GM23338 (cell line): ENCODE measurements around the gene SLCO3A1. TPM values are rescaled to one million over a fixed set of nuclear protein-coding genes. Genes with fewer than 3 reads are reported as not detected.

Experiments used
- ATAC-seq: fragments of 200-7000 bp; cut with Tn5 transposase; 3 replicates; pipeline ENCODE4 v1.9.1; 2020
- DNase-seq: peaks from one replicate; pipeline ENCODE4 v3.0.0-alpha.2; 2015; ENCODE audit warnings: low spot score
- H2AFZ ChIP-seq: fragments of 200-600 bp; sonication (generic); 2 replicates; pipeline ENCODE4 v1.8.0; 2016; ENCODE audit warnings: antibody characterized with exemption, mild to moderate bottlenecking, moderate library complexity
- H3F3A ChIP-seq: fragments of 200-600 bp; sonication (generic); replicated peaks from 2 replicates; pipeline ENCODE4 v1.8.0; 2017; ENCODE audit warnings: antibody characterized with exemption, mixed run types, low read depth
- H3K27ac ChIP-seq: fragments of 200-600 bp; sonication (generic); 2 replicates; pipeline ENCODE4 v1.6.1; 2016; ENCODE audit warnings: low read depth
- H3K27me3 ChIP-seq: fragments of 200-600 bp; sonication (generic); 2 replicates; pipeline ENCODE4 v1.8.0; 2016; ENCODE audit warnings: mild to moderate bottlenecking, mixed run types, moderate library complexity; ENCODE audit not compliant: insufficient read depth
- H3K36me3 ChIP-seq: fragments of 200-600 bp; sonication (generic); 2 replicates; pipeline ENCODE4 v1.8.0; 2016; ENCODE audit warnings: mild to moderate bottlenecking; ENCODE audit not compliant: insufficient read depth
- H3K4me1 ChIP-seq: fragments of 200-600 bp; sonication (generic); 2 replicates; pipeline ENCODE4 v1.8.0; 2016; ENCODE audit warnings: mild to moderate bottlenecking, moderate library complexity; ENCODE audit not compliant: insufficient read depth
- H3K4me2 ChIP-seq: fragments of 200-600 bp; sonication (generic); 2 replicates; pipeline ENCODE4 v1.7.1; 2017; ENCODE audit warnings: mixed run types
- H3K4me3 ChIP-seq: fragments of 200-600 bp; sonication (generic); 2 replicates; pipeline ENCODE4 v1.6.1; 2016; ENCODE audit warnings: mixed run types
- H3K79me2 ChIP-seq: fragments of 200-600 bp; sonication (generic); replicated peaks from 2 replicates; pipeline ENCODE4 v1.8.0; 2017; ENCODE audit warnings: mild to moderate bottlenecking; ENCODE audit not compliant: insufficient read depth
- H3K9me2 ChIP-seq: fragments of 200-600 bp; sonication (generic); 2 replicates; pipeline ENCODE4 v1.8.0; 2017; ENCODE audit not compliant: insufficient read depth
- H4K20me1 ChIP-seq: fragments of 200-600 bp; sonication (generic); replicated peaks from 2 replicates; pipeline ENCODE4 v1.8.0; 2017; ENCODE audit warnings: mild to moderate bottlenecking; ENCODE audit not compliant: insufficient read depth
- H3K27ac Mint-ChIP-seq: 2 replicates; pipeline ENCODE4 v1.8.0; 2020; ENCODE audit warnings: inconsistent platforms, mild to moderate bottlenecking, moderate library complexity, mixed read lengths
- H3K27me3 Mint-ChIP-seq: 3 replicates; pipeline ENCODE4 v1.8.0; 2022; ENCODE audit warnings: low read depth, mild to moderate bottlenecking, moderate library complexity, mixed read lengths, inconsistent platforms; ENCODE audit not compliant: insufficient read depth, poor library complexity
- H3K36me3 Mint-ChIP-seq: 3 replicates; pipeline ENCODE4 v1.8.0; 2021; ENCODE audit warnings: low read depth, mild to moderate bottlenecking, inconsistent platforms, moderate library complexity, mixed read lengths
- H3K4me1 Mint-ChIP-seq: 3 replicates; pipeline ENCODE4 v1.8.0; 2020; ENCODE audit warnings: mild to moderate bottlenecking, inconsistent platforms, mixed read lengths
- H3K4me3 Mint-ChIP-seq: 3 replicates; pipeline ENCODE4 v1.8.0; 2021; ENCODE audit warnings: moderate library complexity, mild to moderate bottlenecking, inconsistent platforms, mixed read lengths
- H3K9me3 Mint-ChIP-seq: 3 replicates; pipeline ENCODE4 v1.8.0; 2020; ENCODE audit warnings: moderate library complexity, mild to moderate bottlenecking, inconsistent platforms, mixed read lengths
- CREB1 ChIP-seq: fragments of 250-450 bp; sonication (Bioruptor Pico); IDR thresholded peaks from 2 replicates; pipeline ENCODE4 v1.5.0; 2020; ENCODE audit warnings: low read depth, mild to moderate bottlenecking, moderate library complexity
- EZH2 ChIP-seq: fragments of 200-600 bp; sonication (generic); IDR thresholded peaks from one replicate; pipeline ENCODE4 v1.8.0; 2017; ENCODE audit warnings: antibody characterized with exemption, mild to moderate bottlenecking, low read depth; ENCODE audit not compliant: unreplicated experiment
- EZH2phosphoT487 ChIP-seq: fragments of 200-600 bp; sonication (generic); IDR thresholded peaks from one replicate; pipeline ENCODE4 v1.8.1; 2018; ENCODE audit warnings: antibody characterized with exemption; ENCODE audit not compliant: unreplicated experiment
- JUNB ChIP-seq: IDR thresholded peaks from one replicate; pipeline ENCODE4 v1.6.1; 2016; ENCODE audit warnings: antibody characterized with exemption; ENCODE audit not compliant: unreplicated experiment
- NANOG ChIP-seq: IDR thresholded peaks from 2 replicates; pipeline ENCODE4 v1.6.1; 2016; ENCODE audit warnings: antibody characterized with exemption, borderline replicate concordance
- POLR2AphosphoS5 ChIP-seq: IDR thresholded peaks from 2 replicates; pipeline ENCODE4 v1.6.1; 2016; ENCODE audit warnings: antibody characterized with exemption, low read depth
- STAT1 ChIP-seq: IDR thresholded peaks from one replicate; pipeline ENCODE4 v1.6.1; 2016; ENCODE audit warnings: antibody characterized with exemption; ENCODE audit not compliant: unreplicated experiment
- ZNF114 ChIP-seq: fragments of 250-450 bp; sonication (Bioruptor Pico); IDR thresholded peaks from 2 replicates; pipeline ENCODE4 v1.5.0; 2020; ENCODE audit warnings: mild to moderate bottlenecking, moderate library complexity
- ZNF331 ChIP-seq: fragments of 250-450 bp; sonication (Bioruptor Pico); IDR thresholded peaks from 2 replicates; pipeline ENCODE4 v1.5.0; 2020; ENCODE audit warnings: low read depth, mild to moderate bottlenecking, moderate library complexity
- polyA plus RNA-seq: library from polyadenylated mRNA; unstranded; fragments of >200 nt; fragmentation: Nextera tagmentation; extraction: Ambion mirVana; gene quantifications from 2 replicates; pipeline ENCODE4 v1.2.1, GENCODE V29; 2016
- total RNA-seq: library from RNA; depleted of rRNA; stranded (reverse); fragments of >200 nt; shearing (Covaris generic); gene quantifications from 2 replicates; pipeline ENCODE4 v1.2.3, GENCODE V29; 2014
- TF ChIP-seq, protein P1 (sequence below): IDR thresholded peaks from 2 replicates; pipeline ENCODE4 v1.6.1; 2016; ENCODE audit warnings: antibody characterized with exemption
- TF ChIP-seq, protein P2 (sequence below): fragments of 250-450 bp; sonication (Bioruptor Pico); IDR thresholded peaks from 2 replicates; pipeline ENCODE4 v1.5.0; 2020; ENCODE audit warnings: mild to moderate bottlenecking, moderate library complexity

SLCO3A1 gene
- total and polyA plus RNA-seq, 2 experiments from 2014 or later = 7.3 to 9.4 TPM

GRCh38 chr15:91865950-91866349 lies 12.4 kb downstream of the SLCO3A1 start:
- TF ChIP-seq ZNF331 (CRISPR knock-in tag) (no peak), POLR2AphosphoS5 (no peak), NANOG (no peak)
- TF ChIP-seq, protein P1, sequence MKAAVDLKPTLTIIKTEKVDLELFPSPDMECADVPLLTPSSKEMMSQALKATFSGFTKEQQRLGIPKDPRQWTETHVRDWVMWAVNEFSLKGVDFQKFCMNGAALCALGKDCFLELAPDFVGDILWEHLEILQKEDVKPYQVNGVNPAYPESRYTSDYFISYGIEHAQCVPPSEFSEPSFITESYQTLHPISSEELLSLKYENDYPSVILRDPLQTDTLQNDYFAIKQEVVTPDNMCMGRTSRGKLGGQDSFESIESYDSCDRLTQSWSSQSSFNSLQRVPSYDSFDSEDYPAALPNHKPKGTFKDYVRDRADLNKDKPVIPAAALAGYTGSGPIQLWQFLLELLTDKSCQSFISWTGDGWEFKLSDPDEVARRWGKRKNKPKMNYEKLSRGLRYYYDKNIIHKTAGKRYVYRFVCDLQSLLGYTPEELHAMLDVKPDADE = no peak
- Histone ChIP-seq H2AFZ (no peak overlapping the region), H4K20me1 (no peaks in the 10 kb centered on the region), H3K4me2 (no peak overlapping the region), H3K79me2 (peaks cover 71% of the 10 kb centered on the region), H3F3A (no peaks in the 10 kb centered on the region), H3K36me3 (no peaks in the 10 kb centered on the region), H3K27ac (no peak overlapping the region), H3K27me3 (no peaks in the 10 kb centered on the region), H3K4me1 (peaks cover 25% of the 10 kb centered on the region), H3K9me2 (peaks cover under 1% of the 10 kb centered on the region; the same call in 1 of the 2 replicates), H3K4me3 (no peak overlapping the region)
- no peak overlapping the region for H3K27ac Mint-ChIP-seq
- peaks cover 3% of the 10 kb centered on the region; the same call in 2 of the 3 replicates for H3K9me3 Mint-ChIP-seq
- no peak overlapping the region for H3K4me3 Mint-ChIP-seq
- no peak for ATAC-seq
- peaks cover 9% of the 10 kb centered on the region; the same call in 2 of the 3 replicates for H3K36me3 Mint-ChIP-seq
- peaks cover 41% of the 10 kb centered on the region for H3K4me1 Mint-ChIP-seq
- DNase-seq = no peak
- H3K27me3 Mint-ChIP-seq = peaks cover 2% of the 10 kb centered on the region

- H3K27ac Mint-ChIP-seq = peak overlapping the region; percentile 27; the same call in 1 of the 2 replicates
- Histone ChIP-seq H3K79me2 (peaks cover 71% of the 10 kb centered on the region), H2AFZ (no peak overlapping the region), H3F3A (no peaks in the 10 kb centered on the region), H3K36me3 (no peaks in the 10 kb centered on the region), H3K4me3 (no peak overlapping the region), H3K4me2 (no peak overlapping the region), H3K27ac (no peak overlapping the region), H3K4me1 (peaks cover 25% of the 10 kb centered on the region), H4K20me1 (no peaks in the 10 kb centered on the region), H3K27me3 (no peaks in the 10 kb centered on the region), H3K9me2 (peaks cover 5% of the 10 kb centered on the region; the same call in 1 of the 2 replicates)
- peaks cover 41% of the 10 kb centered on the region for H3K4me1 Mint-ChIP-seq
- H3K9me3 Mint-ChIP-seq = peaks cover 3% of the 10 kb centered on the region; the same call in 2 of the 3 replicates
- no peak for ATAC-seq
- DNase-seq = no peak
- H3K4me3 Mint-ChIP-seq = no peak overlapping the region
- peaks cover 2% of the 10 kb centered on the region for H3K27me3 Mint-ChIP-seq
- H3K36me3 Mint-ChIP-seq = peaks cover 9% of the 10 kb centered on the region; the same call in 2 of the 3 replicates
- no peak for TF ChIP-seq EZH2
- TF ChIP-seq, protein P2, sequence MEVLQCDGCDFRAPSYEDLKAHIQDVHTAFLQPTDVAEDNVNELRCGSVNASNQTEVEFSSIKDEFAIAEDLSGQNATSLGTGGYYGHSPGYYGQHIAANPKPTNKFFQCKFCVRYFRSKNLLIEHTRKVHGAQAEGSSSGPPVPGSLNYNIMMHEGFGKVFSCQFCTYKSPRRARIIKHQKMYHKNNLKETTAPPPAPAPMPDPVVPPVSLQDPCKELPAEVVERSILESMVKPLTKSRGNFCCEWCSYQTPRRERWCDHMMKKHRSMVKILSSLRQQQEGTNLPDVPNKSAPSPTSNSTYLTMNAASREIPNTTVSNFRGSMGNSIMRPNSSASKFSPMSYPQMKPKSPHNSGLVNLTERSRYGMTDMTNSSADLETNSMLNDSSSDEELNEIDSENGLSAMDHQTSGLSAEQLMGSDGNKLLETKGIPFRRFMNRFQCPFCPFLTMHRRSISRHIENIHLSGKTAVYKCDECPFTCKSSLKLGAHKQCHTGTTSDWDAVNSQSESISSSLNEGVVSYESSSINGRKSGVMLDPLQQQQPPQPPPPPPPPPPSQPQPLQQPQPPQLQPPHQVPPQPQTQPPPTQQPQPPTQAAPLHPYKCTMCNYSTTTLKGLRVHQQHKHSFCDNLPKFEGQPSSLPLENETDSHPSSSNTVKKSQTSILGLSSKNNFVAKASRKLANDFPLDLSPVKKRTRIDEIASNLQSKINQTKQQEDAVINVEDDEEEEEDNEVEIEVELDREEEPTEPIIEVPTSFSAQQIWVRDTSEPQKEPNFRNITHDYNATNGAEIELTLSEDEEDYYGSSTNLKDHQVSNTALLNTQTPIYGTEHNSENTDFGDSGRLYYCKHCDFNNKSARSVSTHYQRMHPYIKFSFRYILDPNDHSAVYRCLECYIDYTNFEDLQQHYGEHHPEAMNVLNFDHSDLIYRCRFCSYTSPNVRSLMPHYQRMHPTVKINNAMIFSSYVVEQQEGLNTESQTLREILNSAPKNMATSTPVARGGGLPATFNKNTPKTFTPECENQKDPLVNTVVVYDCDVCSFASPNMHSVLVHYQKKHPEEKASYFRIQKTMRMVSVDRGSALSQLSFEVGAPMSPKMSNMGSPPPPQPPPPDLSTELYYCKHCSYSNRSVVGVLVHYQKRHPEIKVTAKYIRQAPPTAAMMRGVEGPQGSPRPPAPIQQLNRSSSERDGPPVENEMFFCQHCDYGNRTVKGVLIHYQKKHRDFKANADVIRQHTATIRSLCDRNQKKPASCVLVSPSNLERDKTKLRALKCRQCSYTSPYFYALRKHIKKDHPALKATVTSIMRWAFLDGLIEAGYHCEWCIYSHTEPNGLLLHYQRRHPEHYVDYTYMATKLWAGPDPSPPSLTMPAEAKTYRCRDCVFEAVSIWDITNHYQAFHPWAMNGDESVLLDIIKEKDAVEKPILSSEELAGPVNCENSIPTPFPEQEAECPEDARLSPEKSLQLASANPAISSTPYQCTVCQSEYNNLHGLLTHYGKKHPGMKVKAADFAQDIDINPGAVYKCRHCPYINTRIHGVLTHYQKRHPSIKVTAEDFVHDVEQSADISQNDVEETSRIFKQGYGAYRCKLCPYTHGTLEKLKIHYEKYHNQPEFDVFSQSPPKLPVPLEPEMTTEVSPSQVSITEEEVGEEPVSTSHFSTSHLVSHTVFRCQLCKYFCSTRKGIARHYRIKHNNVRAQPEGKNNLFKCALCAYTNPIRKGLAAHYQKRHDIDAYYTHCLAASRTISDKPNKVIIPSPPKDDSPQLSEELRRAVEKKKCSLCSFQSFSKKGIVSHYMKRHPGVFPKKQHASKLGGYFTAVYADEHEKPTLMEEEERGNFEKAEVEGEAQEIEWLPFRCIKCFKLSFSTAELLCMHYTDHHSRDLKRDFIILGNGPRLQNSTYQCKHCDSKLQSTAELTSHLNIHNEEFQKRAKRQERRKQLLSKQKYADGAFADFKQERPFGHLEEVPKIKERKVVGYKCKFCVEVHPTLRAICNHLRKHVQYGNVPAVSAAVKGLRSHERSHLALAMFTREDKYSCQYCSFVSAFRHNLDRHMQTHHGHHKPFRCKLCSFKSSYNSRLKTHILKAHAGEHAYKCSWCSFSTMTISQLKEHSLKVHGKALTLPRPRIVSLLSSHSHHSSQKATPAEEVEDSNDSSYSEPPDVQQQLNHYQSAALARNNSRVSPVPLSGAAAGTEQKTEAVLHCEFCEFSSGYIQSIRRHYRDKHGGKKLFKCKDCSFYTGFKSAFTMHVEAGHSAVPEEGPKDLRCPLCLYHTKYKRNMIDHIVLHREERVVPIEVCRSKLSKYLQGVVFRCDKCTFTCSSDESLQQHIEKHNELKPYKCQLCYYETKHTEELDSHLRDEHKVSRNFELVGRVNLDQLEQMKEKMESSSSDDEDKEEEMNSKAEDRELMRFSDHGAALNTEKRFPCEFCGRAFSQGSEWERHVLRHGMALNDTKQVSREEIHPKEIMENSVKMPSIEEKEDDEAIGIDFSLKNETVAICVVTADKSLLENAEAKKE = no peak
- no peak for TF ChIP-seq STAT1
- TF ChIP-seq JUNB = no peak
- TF ChIP-seq CREB1 (CRISPR knock-in tag) = no peak
- no peak for TF ChIP-seq ZNF331 (CRISPR knock-in tag)
- TF ChIP-seq NANOG = no peak
- TF ChIP-seq ZNF114 (CRISPR knock-in tag) = no peak
- TF ChIP-seq EZH2phosphoT487 = no peak
Measured at GRCh38 chr15:91866371-91866905, 12.9 kb downstream of the SLCO3A1 start.
